Ishikawa (cell line): ENCODE data around the gene TBX6.

Experiments used
- CEBPB ChIP-seq: IDR thresholded peaks from 2 replicates; pipeline ENCODE4 v1.6.1; 2012
- CREB1 ChIP-seq: IDR thresholded peaks from 2 replicates; pipeline ENCODE4 v1.6.1; 2012; ENCODE audit warnings: low read depth
- EGR1 ChIP-seq: IDR thresholded peaks from 2 replicates; pipeline ENCODE4 v1.6.1; 2012
- EP300 ChIP-seq: IDR thresholded peaks from 2 replicates; pipeline ENCODE4 v1.6.1; 2012; ENCODE audit warnings: borderline replicate concordance
- FOXM1 ChIP-seq: IDR thresholded peaks from 2 replicates; pipeline ENCODE4 v1.6.1; 2012; ENCODE audit warnings: low read depth, borderline replicate concordance
- MAX ChIP-seq: IDR thresholded peaks from 2 replicates; pipeline ENCODE4 v1.6.1; 2012
- NFIC ChIP-seq: IDR thresholded peaks from 2 replicates; pipeline ENCODE4 v1.6.1; 2012
- RAD21 ChIP-seq: IDR thresholded peaks from 2 replicates; pipeline ENCODE4 v1.6.1; 2012; ENCODE audit warnings: low read depth
- REST ChIP-seq: IDR thresholded peaks from 2 replicates; pipeline ENCODE4 v1.6.1; 2012; ENCODE audit warnings: low read depth, mild to moderate bottlenecking
- TAF1 ChIP-seq: IDR thresholded peaks from 2 replicates; pipeline ENCODE4 v1.6.1; 2012; ENCODE audit warnings: low read depth, mild to moderate bottlenecking
- TCF12 ChIP-seq: IDR thresholded peaks from 2 replicates; pipeline ENCODE4 v1.6.1; 2012; ENCODE audit warnings: low read depth
- TEAD4 ChIP-seq: IDR thresholded peaks from 2 replicates; pipeline ENCODE4 v1.6.1; 2012
- USF1 ChIP-seq: IDR thresholded peaks from 2 replicates; pipeline ENCODE4 v1.6.1; 2012
- YY1 ChIP-seq: IDR thresholded peaks from 2 replicates; pipeline ENCODE4 v1.6.1; 2012; ENCODE audit warnings: low read depth
- ZBTB7A ChIP-seq: IDR thresholded peaks from 2 replicates; pipeline ENCODE4 v1.6.1; 2012; ENCODE audit warnings: low read depth

TBX6 gene

DNA sequence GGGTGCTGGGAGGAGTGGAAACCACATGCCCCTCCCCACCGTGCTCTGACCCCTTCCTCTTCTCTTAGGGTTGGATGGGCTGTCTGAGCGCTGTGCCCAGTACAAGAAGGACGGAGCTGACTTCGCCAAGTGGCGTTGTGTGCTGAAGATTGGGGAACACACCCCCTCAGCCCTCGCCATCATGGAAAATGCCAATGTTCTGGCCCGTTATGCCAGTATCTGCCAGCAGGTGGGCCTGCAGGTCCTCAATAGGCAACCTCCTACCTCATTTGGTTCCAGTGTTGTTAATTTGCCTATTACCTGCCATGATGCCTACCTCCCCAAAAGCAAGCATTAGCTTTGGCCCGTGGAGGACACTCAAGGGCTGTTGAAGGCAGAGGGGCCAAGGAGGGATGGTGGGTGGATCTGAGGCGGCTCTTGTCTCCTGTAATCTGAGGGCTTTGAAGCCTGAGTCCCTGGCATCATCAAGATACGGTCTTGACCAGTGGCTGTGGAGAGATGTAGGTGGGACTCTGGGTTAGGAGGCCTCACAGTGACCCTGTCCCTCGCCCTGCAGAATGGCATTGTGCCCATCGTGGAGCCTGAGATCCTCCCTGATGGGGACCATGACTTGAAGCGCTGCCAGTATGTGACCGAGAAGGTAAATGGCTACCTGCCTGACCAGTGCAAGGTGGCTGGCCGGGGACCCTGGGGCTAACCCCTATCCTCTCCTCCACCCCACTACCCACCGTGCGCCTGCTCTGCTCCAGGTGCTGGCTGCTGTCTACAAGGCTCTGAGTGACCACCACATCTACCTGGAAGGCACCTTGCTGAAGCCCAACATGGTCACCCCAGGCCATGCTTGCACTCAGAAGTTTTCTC lies 22.7 kb downstream of the TBX6 start:
- TF ChIP-seq EGR1 (no peak), RAD21 (peak; percentile 21; the same call in 1 of the 2 replicates)

DNA sequence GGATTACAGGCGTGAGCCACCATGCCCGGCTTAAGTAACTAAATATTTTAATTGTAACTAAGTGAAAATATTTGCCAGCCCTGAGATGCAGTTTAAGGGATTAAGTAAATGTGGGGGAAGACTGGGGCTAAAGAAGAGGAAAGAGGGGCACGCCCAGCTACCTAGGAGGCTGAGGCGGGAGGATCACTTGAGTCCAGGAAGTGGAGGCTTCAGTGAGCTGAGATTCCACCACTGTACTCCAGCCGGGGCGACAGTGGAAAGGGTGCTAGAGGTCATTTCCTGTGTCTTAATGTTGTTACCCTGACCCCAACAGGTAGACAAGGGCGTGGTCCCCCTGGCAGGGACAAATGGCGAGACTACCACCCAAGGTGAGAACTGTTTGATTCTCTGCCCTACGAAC lies 23.4 kb downstream of the TBX6 start:
- TF ChIP-seq REST = no peak
- TF ChIP-seq YY1 = no peak
- TF ChIP-seq USF1 = no peak
- TF ChIP-seq TAF1 = no peak
- TF ChIP-seq RAD21 = no peak
- no peak for TF ChIP-seq FOXM1

GRCh38 chr16:30067584-30067916 lies 24.2 kb downstream of the TBX6 start:
- TF ChIP-seq CREB1 = no peak
- no peak for TF ChIP-seq TAF1
- no peak for TF ChIP-seq RAD21
- TF ChIP-seq CEBPB = no peak
- no peak for TF ChIP-seq EP300
- TF ChIP-seq TCF12 = no peak
- no peak for TF ChIP-seq TEAD4

DNA sequence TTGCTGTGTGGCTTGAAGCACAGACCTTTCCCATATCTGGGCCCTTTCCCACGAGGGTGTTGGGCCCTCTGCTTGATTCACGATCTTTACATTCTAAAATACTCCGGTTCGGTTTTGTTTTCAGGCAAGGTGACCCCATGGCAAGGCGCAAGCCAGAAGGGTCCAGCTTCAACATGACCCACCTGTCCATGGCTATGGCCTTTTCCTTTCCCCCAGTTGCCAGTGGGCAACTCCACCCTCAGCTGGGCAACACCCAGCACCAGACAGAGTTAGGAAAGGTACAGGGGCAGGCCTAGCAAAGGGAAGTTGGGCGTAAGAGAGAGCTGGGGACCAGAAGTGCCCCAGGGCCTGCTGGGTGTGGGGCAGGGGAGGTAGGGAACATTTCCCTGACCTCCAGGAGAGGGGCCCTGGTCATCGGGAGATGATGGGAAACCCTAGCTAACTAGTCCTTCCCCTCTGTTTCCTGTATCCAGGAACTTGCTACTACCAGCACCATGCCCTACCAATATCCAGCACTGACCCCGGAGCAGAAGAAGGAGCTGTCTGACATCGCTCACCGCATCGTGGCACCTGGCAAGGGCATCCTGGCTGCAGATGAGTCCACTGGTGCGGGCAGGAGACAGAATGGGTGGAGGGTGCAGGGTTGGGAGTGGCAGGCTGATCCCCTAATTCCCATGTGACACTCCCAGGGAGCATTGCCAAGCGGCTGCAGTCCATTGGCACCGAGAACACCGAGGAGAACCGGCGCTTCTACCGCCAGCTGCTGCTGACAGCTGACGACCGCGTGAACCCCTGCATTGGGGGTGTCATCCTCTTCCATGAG lies 24.8 kb downstream of the TBX6 start:
- no peak for TF ChIP-seq CEBPB
- TF ChIP-seq EGR1 = no peak
- TF ChIP-seq MAX = no peak

DNA sequence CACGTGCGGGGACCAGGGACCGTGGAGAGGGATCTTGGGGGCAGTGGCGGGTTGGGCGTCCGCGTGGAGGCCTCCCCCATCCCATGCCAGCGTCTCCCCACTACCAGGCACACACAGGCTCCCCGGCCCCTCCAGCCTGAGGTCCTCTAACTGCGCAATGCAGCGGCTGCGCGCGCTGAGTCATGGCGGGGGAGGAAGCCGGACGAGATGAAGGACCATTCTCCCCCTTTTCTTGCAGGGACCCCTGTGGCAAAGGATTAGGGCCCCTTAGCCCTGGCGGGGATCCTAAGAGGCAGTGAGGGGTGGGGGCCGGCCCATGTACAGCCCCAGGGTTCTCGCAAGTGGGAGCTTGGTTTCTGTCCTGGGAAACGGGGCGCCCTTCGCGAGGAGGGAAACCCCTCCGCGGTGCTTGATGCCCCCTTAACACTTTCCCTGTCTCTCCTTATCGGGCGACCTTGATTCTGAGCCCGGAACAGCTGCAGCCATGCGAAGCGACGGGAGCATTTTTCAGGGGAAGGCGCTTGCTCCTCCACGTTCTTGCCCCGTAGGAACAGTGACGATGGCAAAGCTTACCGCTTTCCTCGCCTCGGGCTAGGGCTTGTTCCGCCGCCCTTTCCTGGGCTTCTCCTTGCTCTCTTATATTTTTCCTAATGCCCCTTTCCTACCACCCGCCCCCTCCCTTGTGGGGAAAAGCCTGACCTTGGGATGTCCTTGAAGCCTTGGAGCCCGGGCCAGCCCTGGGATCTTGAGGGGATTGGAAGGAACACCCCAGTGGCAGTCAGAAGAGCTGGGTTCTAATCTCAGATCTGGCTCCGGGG lies 25.6 kb downstream of the TBX6 start:
- TF ChIP-seq FOXM1 (no peak), USF1 (no peak), RAD21 (no peak), YY1 (0 out of 2 replicates have a peak, but pooled peaks have one; percentile 46), EGR1 (no peak), TAF1 (0 out of 2 replicates have a peak, but pooled peaks have one; percentile 7), CEBPB (no peak)

DNA sequence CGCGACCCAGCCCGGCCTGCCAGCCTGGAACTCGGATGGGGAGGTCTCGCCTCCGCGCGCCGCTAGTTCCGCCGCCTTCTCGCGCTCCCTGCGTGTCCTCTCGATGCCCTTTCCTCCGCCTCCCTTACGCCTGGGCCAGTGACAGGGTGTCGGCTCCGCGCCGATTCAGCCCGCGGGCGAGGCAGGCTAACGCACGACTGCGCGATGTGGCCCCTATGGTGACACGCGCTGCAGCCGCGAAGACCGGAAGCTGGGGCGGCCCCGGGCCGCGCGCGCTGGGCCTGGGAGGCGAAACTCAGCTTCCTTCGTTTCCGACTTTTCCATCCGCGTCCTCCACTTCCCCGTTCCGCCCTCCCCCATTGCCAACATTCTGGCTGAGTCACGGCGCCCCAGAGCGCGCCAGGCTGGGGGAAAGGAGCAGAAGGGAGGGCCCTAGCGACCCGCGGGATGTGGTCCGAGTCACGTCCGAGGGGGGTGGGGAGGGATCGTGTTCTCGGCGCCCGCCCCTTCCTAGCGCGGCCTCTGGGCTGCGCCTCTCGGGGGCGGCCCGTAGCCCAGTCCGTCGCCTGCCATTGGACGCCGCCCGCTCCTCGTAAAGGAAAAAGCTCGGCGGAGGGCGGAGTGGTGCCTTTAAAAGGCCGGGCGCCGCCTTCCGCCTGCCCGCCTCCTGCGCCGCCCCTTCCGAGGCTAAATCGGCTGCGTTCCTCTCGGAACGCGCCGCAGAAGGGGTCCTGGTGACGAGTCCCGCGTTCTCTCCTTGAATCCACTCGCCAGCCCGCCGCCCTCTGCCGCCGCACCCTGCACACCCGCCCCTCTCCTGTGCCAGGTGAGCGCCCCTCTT lies 26.4 kb downstream of the TBX6 start, which contains the start of gene ALDOA:
Gene ALDOA (plus strand): TSS at position 659 of the 841 bp plus-strand sequence. CDS start 1,138 bp downstream, outside the sequence.
- peak; percentile 39; the same call in 1 of the 2 replicates for TF ChIP-seq CREB1
- TF ChIP-seq FOXM1 = no peak
- TF ChIP-seq MAX = peak; percentile 95
- peak; percentile 10; the same call in 1 of the 2 replicates for TF ChIP-seq YY1
- peak; percentile 78 for TF ChIP-seq TAF1
- TF ChIP-seq EP300 = peak; percentile 69; the same call in 1 of the 2 replicates
- no peak; the same call in 1 of the 2 replicates for TF ChIP-seq RAD21
- TF ChIP-seq TEAD4 = peak; percentile 65
- no peak for TF ChIP-seq REST
- peak; percentile 35; the same call in 1 of the 2 replicates for TF ChIP-seq USF1
- TF ChIP-seq CEBPB = no peak
- TF ChIP-seq ZBTB7A = no peak; the same call in 1 of the 2 replicates
- TF ChIP-seq NFIC = peak; percentile 49; the same call in 1 of the 2 replicates
- peak; percentile 6; the same call in 1 of the 2 replicates for TF ChIP-seq EGR1
- TF ChIP-seq TCF12 = peak; percentile 91
